Prostate gland (tissue), 2 donors: ENCODE data around the gene TCF4.
A peak's percentile ranks its signal among the peaks of the same experiment; 100 is the strongest.

Experiments used
- CTCF ChIP-seq, 4 experiments: fragments of 200-600 bp in 2 of 4; fragments of 450-650 bp in 2 of 4; sonication (generic) in 2 of 4; IDR thresholded peaks; 1 replicate in 3 of 4; 2 replicates in 1 of 4; pipeline ENCODE4 v1.5.1; 2016 to 2019; ENCODE audit warnings: antibody characterized with exemption in 4 of 4, mild to moderate bottlenecking in 2 of 4, moderate library complexity in 2 of 4
- POLR2A ChIP-seq: fragments of 450-650 bp; IDR thresholded peaks from one replicate; pipeline ENCODE4 v1.6.1; 2016; ENCODE audit warnings: antibody characterized with exemption, mild to moderate bottlenecking
- POLR2AphosphoS5 ChIP-seq: sonication (generic); formaldehyde crosslinking; IDR thresholded peaks from one replicate; pipeline ENCODE4 v1.6.1; 2017; ENCODE audit warnings: antibody characterized with exemption

- TF ChIP-seq CTCF (IDR thresholded peaks at IDR 0.05) (no peak), POLR2A (no peak), POLR2AphosphoS5 (peak; percentile 51)
Measured at GRCh38 chr18:55264108-55264507, 323.9 kb downstream of the TCF4 start.
